T-cell (primary cell): ENCODE results near the gene CNTNAP2. TPM values are rescaled to one million over a fixed set of nuclear protein-coding genes. Genes with fewer than 3 reads are reported as not detected.
"Not testable (repeated sequence)": the region's sequence is repeated elsewhere in the genome, so short reads cannot be mapped to it uniquely, and the experiment has no call there.

Experiments
- ATAC-seq, 4 experiments: fragments of 200-7000 bp in 3 of 4; fragments of 150-1000 bp in 1 of 4; cut with Tn5 transposase; replicated peaks in 1 of 4; 1 replicate in 3 of 4; 2 replicates in 1 of 4; pipeline ENCODE4 v1.10.0; 2021; ENCODE audit warnings: moderate library complexity in 3 of 4, mild to moderate bottlenecking in 2 of 4, moderate number of reproducible peaks in 1 of 4
- CTCF ChIA-PET, 2 donors: fragments of 300-600 bp; sonication (Branson Sonifier 250); formaldehyde crosslinking; loops; one replicate each; lab custom pipeline; 2022; ENCODE audit warnings: antibody characterized with exemption in 2 of 2; lab: Charles Lee
- POLR2A ChIA-PET, 2 donors: fragments of 300-600 bp; sonication (Branson Sonifier 250); formaldehyde crosslinking; loops; one replicate each; lab custom pipeline; 2022; ENCODE audit warnings: antibody characterized with exemption in 2 of 2; lab: Charles Lee
- DNase-seq, 35 experiments: peaks; one replicate each; pipeline versions ENCODE4 v3.0.0 to v3.0.0-alpha.2; 2013 to 2023
- H3K27ac ChIP-seq: one replicate; pipeline ENCODE4 v1.5.1; 2013; ENCODE audit warnings: low read length
- H3K27me3 ChIP-seq, 2 experiments: replicated peaks in 1 of 2; 1 replicate in 1 of 2; 2 replicates in 1 of 2; pipeline versions ENCODE4 v1.6.1 to v1.7.0; 2013; ENCODE audit warnings: low read length in 1 of 2, mixed read lengths in 1 of 2; ENCODE audit not compliant: control insufficient read depth in 2 of 2, insufficient read depth in 2 of 2; ENCODE audit errors: extremely low read depth in 1 of 2
- H3K36me3 ChIP-seq, 2 donors: 1 replicate in 1 of 2; 2 replicates in 1 of 2; pipeline versions ENCODE4 v1.6.1 to v1.7.0; 2013; ENCODE audit warnings: low read length in 1 of 2; ENCODE audit not compliant: control insufficient read depth in 2 of 2, insufficient read depth in 1 of 2; ENCODE audit errors: extremely low read depth in 1 of 2
- H3K4me1 ChIP-seq, 2 experiments: 1 replicate in 1 of 2; 2 replicates in 1 of 2; pipeline versions ENCODE4 v1.6.1 to v1.7.0; 2013; ENCODE audit warnings: low read length in 2 of 2, mixed read lengths in 1 of 2; ENCODE audit not compliant: insufficient read depth in 2 of 2, control insufficient read depth in 1 of 2; ENCODE audit errors: extremely low read depth in 1 of 2
- H3K4me3 ChIP-seq, 2 donors: 1 replicate in 1 of 2; 2 replicates in 1 of 2; pipeline versions ENCODE4 v1.5.1 to v1.7.0; 2013; ENCODE audit warnings: mild to moderate bottlenecking in 2 of 2, low read length in 1 of 2, moderate library complexity in 1 of 2; ENCODE audit not compliant: control insufficient read depth in 1 of 2; ENCODE audit errors: extremely low read depth in 1 of 2
- H3K9me3 ChIP-seq: 2 replicates; pipeline ENCODE4 v1.7.0; 2013
- H3K27ac Mint-ChIP-seq, 2 donors: one replicate each; pipeline ENCODE4 v1.8.0; 2020 to 2021; ENCODE audit warnings: mild to moderate bottlenecking in 2 of 2, mixed read lengths in 2 of 2
- H3K27me3 Mint-ChIP-seq, 2 donors: one replicate each; pipeline ENCODE4 v1.8.0; 2021 to 2022; ENCODE audit warnings: mixed read lengths in 2 of 2
- H3K36me3 Mint-ChIP-seq: one replicate; pipeline ENCODE4 v1.8.0; 2021; ENCODE audit warnings: mixed read lengths
- H3K4me1 Mint-ChIP-seq, 3 donors: one replicate each; pipeline ENCODE4 v1.8.0; 2020 to 2022; ENCODE audit warnings: mixed read lengths in 3 of 3, mild to moderate bottlenecking in 1 of 3
- H3K4me3 Mint-ChIP-seq, 3 donors: one replicate each; pipeline ENCODE4 v1.8.0; 2020 to 2022; ENCODE audit warnings: mild to moderate bottlenecking in 3 of 3, mixed read lengths in 3 of 3, moderate library complexity in 3 of 3
- H3K9me3 Mint-ChIP-seq, 3 donors: one replicate each; pipeline ENCODE4 v1.8.0; 2020 to 2022; ENCODE audit warnings: mixed read lengths in 3 of 3
- WGBS: methylation state at CpG from one replicate; pipeline ENCODE4 v1.1.5; 2013; ENCODE audit warnings: missing lambda C conversion rate; ENCODE audit not compliant: insufficient coverage; 5-methylcytosine and 5-hydroxymethylcytosine counted together
- total RNA-seq, 35 experiments: library from RNA in 6 of 35; stranded (reverse) in 6 of 35; fragments of 120-200 nt in 1 of 35; gene quantifications; one replicate each; pipeline versions ENCODE4 v1.2.1 to v1.2.4 and lab custom pipeline; 2013 to 2026

The CNTNAP2 gene
- total RNA-seq, 5 donors from 2014 or later (not counting 1 experiment from before 2014, with no cell fraction given), result 0.15 to 0.72 (median 0.21) TPM

- Mint-ChIP-seq H3K4me1 (no peaks in the 10 kb centered on the region), H3K27me3 (no peaks in the 10 kb centered on the region)
- H3K27me3 ChIP-seq, result no peaks in the 10 kb centered on the region
Observed at GRCh38 chr7:146175716-146176115, 59.1 kb downstream of the CNTNAP2 start.

GRCh38 chr7:146176860-146177259, 60.3 kb downstream of the CNTNAP2 start:
- H3K4me1 Mint-ChIP-seq, result no peaks in the 10 kb centered on the region
- H3K27me3 ChIP-seq, result no peaks in the 10 kb centered on the region
- 80% methylated on average over 1 of the region's 1 CpG for WGBS
- CTCF ChIA-PET, result no interaction called here
- no peaks in the 10 kb centered on the region for H3K9me3 ChIP-seq
- DNase-seq (no peak), ATAC-seq (no peak)
- peaks cover 4 to 14% (median 7%) of the 10 kb centered on the region in 3 donors for H3K9me3 Mint-ChIP-seq
- no peaks in the 10 kb centered on the region for H3K27me3 Mint-ChIP-seq
- H3K36me3 ChIP-seq, result no peaks in the 10 kb centered on the region
- no peaks in the 10 kb centered on the region for H3K4me1 ChIP-seq
- no peak overlapping the region for H3K27ac Mint-ChIP-seq
- no peak overlapping the region for H3K4me3 Mint-ChIP-seq
- H3K36me3 Mint-ChIP-seq, result no peaks in the 10 kb centered on the region
- H3K27ac ChIP-seq, result no peak overlapping the region
- H3K4me3 ChIP-seq, result no peak overlapping the region
- POLR2A ChIA-PET, result interaction anchor here in 1 of 2 donors (0.7 kb wide), 1 partner anchor 9 kb away, joined by 4 read pairs; no protein-coding TSS in a partner anchor

More at GRCh38 chr7:146175716-146176115, 59.1 kb downstream of the CNTNAP2 start:
- Histone ChIP-seq H3K27ac (no peak overlapping the region), H3K4me3 (no peak overlapping the region), H3K4me1 (no peaks in the 10 kb centered on the region), H3K9me3 (no peaks in the 10 kb centered on the region), H3K36me3 (no peaks in the 10 kb centered on the region)
- no peak overlapping the region for H3K27ac Mint-ChIP-seq
- ChIA-PET POLR2A (no interaction called here), CTCF (no interaction called here)
- peaks cover 4 to 14% (median 7%) of the 10 kb centered on the region in 3 donors for H3K9me3 Mint-ChIP-seq
- no peak for DNase-seq
- no CpG with 5 or more reads among the region's 2 CpGs for WGBS
- H3K4me3 Mint-ChIP-seq, result no peak overlapping the region
- H3K36me3 Mint-ChIP-seq, result no peaks in the 10 kb centered on the region
- no peak for ATAC-seq

GRCh38 chr7:146177301-146177700, 60.7 kb downstream of the CNTNAP2 start:
- peaks cover 4 to 14% (median 7%) of the 10 kb centered on the region in 3 donors for H3K9me3 Mint-ChIP-seq
- WGBS, result no CpG with 5 or more reads among the region's 2 CpGs
- CTCF ChIA-PET, result no interaction called here

GRCh38 chr7:146185844-146186243, 69.2 kb downstream of the CNTNAP2 start:
- no peak for DNase-seq
- Mint-ChIP-seq H3K4me3 (no peak overlapping the region), H3K9me3 (peaks cover 14 to 20% (median 15%) of the 10 kb centered on the region in 3 donors), H3K27ac (no peak overlapping the region), H3K4me1 (no peaks in the 10 kb centered on the region), H3K27me3 (no peaks in the 10 kb centered on the region), H3K36me3 (no peaks in the 10 kb centered on the region)
- ChIA-PET CTCF (no interaction called here), POLR2A (interaction anchor here in 1 of 2 donors (0.6 kb wide), 1 partner anchor 9 kb away, joined by 4 read pairs; no protein-coding TSS in a partner anchor)
- no CpG with 5 or more reads among the region's 2 CpGs for WGBS
- Histone ChIP-seq H3K36me3 (no peaks in the 10 kb centered on the region), H3K27ac (no peak overlapping the region), H3K27me3 (no peaks in the 10 kb centered on the region), H3K4me3 (no peak overlapping the region), H3K4me1 (no peaks in the 10 kb centered on the region), H3K9me3 (peaks cover 2% of the 10 kb centered on the region)
- ATAC-seq, result no peak

More at GRCh38 chr7:146177301-146177700, 60.7 kb downstream of the CNTNAP2 start:
- H3K4me1 ChIP-seq, result no peaks in the 10 kb centered on the region
- DNase-seq, result no peak
- Mint-ChIP-seq H3K36me3 (no peaks in the 10 kb centered on the region), H3K4me3 (no peak overlapping the region), H3K4me1 (no peaks in the 10 kb centered on the region), H3K27me3 (no peaks in the 10 kb centered on the region), H3K27ac (no peak overlapping the region)
- POLR2A ChIA-PET, result interaction anchor here in 1 of 2 donors (0.7 kb wide), 1 partner anchor 9 kb away, joined by 4 read pairs; no protein-coding TSS in a partner anchor
- no peaks in the 10 kb centered on the region for H3K27me3 ChIP-seq
- no peak overlapping the region for H3K27ac ChIP-seq
- H3K9me3 ChIP-seq, result no peaks in the 10 kb centered on the region
- no peak overlapping the region for H3K4me3 ChIP-seq
- H3K36me3 ChIP-seq, result no peaks in the 10 kb centered on the region
- ATAC-seq, result no peak

- H3K9me3 Mint-ChIP-seq, result peaks cover 20 to 39% (median 22%) of the 10 kb centered on the region in 3 donors
Observed at GRCh38 chr7:146191428-146191827, 74.8 kb downstream of the CNTNAP2 start.

GRCh38 chr7:146201945-146202344, 85.3 kb downstream of the CNTNAP2 start:
- Mint-ChIP-seq H3K4me1 (no peaks in the 10 kb centered on the region), H3K27ac (no peak overlapping the region), H3K9me3 (peaks cover 4 to 9% (median 8%) of the 10 kb centered on the region in 3 donors), H3K27me3 (no peaks in the 10 kb centered on the region), H3K4me3 (no peak overlapping the region), H3K36me3 (no peaks in the 10 kb centered on the region)
- DNase-seq (no peak), ATAC-seq (no peak)
- no peaks in the 10 kb centered on the region for H3K9me3 ChIP-seq
- ChIA-PET CTCF (no interaction called here), POLR2A (no interaction called here)
- no CpG with 5 or more reads among the region's 1 CpG for WGBS
- H3K4me3 ChIP-seq, result no peak overlapping the region
- H3K36me3 ChIP-seq, result no peaks in the 10 kb centered on the region
- no peak overlapping the region for H3K27ac ChIP-seq
- H3K4me1 ChIP-seq, result no peaks in the 10 kb centered on the region
- no peaks in the 10 kb centered on the region for H3K27me3 ChIP-seq

More at GRCh38 chr7:146191428-146191827, 74.8 kb downstream of the CNTNAP2 start:
- H3K4me1 ChIP-seq, ATAC-seq, H3K27me3 ChIP-seq, H3K36me3 Mint-ChIP-seq, H3K27ac Mint-ChIP-seq, H3K27ac ChIP-seq, DNase-seq, H3K4me3 Mint-ChIP-seq, H3K9me3 ChIP-seq, CTCF ChIA-PET, H3K4me3 ChIP-seq, POLR2A ChIA-PET, H3K36me3 ChIP-seq, H3K4me1 Mint-ChIP-seq, H3K27me3 Mint-ChIP-seq: not testable (repeated sequence)
- 57% methylated on average over 1 of the region's 9 CpGs for WGBS
